Stimulated activated CD8-positive, alpha-beta memory T cell treated with anti-CD3 and anti-CD28 coated beads, Interleukin-4, amount 100 ng/mL, for 4 hours (primary cell): ENCODE results near the gene IL24.
"Not testable (repeated sequence)": the region's sequence is repeated elsewhere in the genome, so short reads cannot be mapped to it uniquely, and the experiment has no call there.

Experiments used
- DNase-seq, 2 donors: peaks; one replicate each; pipeline ENCODE4 v3.0.0-alpha.2; 2020; ENCODE audit warnings: low read depth in 2 of 2, low spot score in 1 of 2

Gene IL24

DNA sequence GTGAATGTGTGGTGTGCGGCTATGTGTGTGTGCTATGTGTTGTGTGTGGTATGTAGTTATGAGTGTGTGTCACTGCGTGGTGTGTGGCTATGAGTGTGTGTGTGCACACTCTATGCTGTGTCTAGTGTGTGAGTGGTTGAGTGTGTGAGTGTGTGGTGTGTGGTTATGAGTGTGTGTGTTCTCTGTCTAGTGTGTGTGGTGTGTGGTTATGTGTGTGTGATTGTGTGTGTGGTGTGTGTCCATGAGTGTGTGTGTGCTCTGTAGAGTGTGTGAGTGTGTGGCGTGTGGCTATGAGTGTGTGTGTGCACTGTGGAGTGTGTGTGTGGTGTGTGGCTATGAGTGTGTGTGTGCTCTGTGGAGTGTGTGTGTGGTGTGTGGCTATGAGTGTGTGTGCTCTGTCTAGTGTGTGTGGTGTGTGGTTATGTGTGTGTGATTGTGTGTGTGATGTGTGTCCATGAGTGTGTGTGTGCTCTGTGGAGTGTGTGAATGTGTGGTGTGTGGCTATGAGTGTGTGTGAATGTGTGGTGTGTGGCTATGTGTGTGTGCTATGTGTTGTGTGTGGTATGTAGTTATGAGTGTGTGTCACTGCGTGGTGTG, 26.8 kb downstream of the IL24 start:
- not testable (repeated sequence) for DNase-seq

DNA sequence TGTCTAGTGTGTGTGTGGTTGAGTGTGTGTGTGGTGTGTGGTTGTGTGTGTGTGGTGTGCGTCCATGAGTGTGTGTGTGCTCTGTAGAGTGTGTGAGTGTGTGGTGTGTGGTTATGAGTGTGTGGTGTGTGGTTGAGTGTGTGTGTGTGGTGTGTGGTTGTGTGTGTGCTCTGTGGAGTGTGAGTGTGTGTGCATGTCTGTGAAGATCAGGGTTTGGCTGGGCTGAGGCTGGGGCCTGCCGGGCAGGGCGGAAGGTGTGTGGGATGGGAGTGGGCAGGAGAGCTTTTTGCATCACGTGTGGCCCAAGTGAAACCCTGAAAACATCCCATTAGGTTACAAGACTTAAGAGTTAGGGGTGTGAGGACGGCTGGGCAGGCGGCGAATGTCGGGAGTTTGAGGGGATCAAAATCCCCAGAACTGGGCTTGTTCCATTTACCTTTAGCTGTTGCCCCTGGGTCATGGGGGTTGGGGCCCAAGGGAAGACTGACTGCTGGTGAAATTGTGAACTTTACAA, 27.4 kb downstream of the IL24 start:
- peak in 1 of 2 donors; percentile 18 for DNase-seq

DNA sequence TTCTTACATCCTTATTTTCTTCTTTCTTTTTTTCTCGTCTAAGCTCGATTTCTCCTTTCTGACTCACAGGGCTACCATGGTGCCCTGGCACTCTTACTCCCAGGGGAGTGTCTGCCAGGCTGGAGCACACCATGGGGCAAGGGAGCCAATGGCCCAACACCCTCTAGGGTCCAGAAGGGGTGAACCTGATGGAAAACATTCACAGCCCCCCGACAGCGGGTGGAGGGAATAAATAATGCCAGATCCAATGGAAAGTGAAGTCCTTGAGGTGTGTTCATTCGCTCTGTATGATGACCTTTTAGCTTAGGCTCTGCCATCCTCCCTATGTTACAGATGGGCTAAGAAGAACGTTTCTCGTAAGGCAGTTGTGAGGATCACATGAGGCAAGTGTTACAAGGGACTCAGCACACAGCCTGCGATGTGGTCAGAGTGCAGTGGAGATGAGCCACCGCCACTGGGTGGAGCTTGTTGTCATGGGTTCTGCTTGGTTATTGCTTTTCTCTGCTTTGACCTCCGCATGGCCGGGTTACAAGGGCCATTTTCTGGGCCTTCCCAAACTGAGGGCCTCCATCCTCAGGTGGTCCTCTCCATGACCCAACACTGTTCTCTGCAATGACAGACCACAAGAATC, 28.0 kb downstream of the IL24 start:
- peak in 1 of 2 donors; percentile 51 for DNase-seq

DNA sequence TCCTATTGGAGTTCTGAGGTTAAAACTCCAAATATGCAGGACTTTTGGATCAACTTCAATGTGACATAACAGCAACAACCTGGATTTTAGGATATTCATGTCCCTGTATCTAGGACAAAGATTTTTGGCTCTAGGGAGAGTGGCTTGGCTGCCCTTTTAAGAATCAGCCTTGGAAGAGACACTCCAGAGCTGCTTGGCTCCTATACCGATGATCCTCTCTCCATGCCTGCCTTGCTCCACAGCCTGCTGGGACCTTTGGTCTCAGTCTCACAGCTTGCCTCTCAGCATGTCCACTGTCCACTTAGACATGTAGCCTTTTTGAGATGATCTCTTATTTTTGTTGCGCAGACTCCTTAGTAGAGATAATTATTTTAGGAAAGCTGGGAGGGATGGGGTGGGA, 29.0 kb downstream of the IL24 start:
- DNase-seq: no peak

DNA sequence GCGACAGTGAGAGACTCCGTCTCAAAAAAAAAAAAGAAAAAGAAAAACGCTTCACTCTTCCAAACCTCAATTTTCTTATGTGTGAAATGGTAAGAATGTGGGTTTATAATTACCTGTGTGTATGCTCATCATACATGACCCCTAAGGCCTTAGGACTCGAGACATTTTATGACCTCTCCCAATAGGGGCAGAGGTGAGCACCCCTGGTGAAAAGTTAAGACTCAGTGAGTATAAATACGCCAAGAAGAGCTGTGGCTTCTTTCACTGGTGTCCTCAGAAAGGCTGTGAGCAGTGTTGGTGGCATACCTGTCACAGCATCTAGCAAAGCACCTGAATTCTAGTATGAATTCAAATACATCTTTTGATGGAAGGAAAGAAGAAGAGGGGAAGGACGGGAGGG, 32.3 kb downstream of the IL24 start:
- DNase-seq: no peak

DNA sequence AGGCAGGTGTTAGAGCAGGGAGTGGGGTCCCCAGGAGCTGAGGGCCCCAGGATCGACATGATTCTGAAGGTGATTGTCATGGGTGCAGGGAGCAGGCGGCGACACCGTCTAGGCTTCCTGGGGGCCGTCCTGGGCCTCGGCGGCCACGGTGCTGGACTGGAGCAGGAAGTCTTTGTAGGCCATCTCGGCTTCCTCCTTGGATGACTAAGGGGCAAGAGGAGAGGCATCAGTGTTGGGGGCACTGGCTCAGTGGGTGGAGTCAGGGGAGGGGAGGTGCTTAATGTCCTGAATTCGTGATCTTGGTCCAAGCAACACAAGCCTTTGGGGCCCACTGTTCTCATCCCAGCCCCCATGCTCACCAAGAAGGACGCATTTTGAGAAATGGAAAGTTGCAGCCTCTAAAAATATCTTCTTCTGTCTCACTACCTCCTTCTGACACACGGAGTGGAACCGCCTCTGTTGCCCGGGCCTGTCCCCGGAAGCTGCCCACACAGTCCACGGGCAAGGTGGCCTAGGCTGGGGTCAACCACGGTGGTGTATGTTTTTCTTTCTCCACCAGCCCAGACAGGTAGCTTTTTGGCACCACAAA, 33.1 kb downstream of the IL24 start:
- peak in 1 of 2 donors; percentile 30 for DNase-seq

DNA sequence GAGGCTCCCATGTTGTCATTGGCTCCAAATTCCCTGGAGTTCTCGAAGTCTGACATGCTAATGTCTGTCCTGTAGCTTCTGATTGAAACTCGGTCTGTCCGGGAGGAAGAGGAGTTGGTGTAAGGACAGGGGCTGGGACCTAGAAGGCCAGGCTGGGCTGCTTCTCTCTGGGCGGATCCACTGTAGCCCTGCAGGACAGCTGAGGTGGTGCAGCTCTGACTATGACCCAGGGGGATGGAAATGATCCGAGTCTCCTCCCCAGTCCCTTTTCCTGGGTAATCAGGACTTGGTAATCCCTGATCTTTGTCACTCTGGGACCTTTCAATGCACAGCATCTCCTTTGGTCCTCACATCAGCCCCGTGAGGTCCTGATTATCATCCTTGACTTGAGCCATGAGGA, 34.5 kb downstream of the IL24 start:
- no peak for DNase-seq

DNA sequence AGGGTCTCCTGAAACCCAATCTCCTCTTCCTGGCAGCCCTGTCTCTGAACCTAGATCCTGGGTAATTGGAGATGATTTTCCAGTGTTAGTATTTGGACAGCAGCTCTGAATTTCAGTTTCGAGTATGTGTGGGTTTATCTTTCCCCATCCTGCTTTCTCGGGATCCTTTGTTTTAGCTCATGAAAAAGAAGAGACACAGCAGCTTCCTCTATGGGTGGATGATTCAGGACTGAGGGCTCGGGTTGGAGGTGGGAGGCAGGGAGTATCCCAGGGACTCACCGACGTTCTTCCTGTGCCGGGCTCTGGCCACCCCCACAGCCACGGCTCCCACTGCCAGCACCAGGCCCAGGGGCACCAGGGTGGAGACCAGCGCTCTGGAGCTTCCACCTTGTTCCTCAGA, 34.9 kb downstream of the IL24 start:
- no peak for DNase-seq

DNA sequence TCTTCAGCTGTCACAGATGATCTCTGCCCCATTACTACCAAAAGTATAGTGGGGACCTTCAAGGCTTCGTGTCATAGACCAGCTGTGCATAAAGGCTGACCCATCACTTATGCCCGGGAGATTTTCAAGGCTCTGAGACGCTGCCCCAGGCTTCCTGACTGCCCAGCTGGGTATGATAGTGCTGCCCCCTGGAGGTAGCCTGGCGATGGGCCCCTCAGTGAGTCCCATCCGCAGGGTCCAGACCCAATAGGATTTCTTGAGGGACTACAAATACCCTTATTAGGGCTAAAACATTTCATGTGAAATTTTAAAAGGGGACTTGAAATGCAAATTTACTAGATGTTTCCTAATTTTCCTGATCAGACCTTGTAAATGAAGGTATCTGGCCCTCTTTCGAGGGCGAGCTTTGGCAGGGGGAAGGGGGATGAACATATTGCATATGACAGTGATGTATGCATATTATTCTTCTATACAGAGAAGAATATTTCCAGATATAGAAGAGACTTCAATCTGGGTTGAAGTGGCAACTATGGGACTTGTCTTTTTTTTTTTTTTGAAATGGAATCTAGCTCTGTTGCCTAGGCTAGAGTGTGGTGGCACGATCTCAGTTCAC, 36.2 kb downstream of the IL24 start:
- peak; percentile 44 to 58 for DNase-seq

DNA sequence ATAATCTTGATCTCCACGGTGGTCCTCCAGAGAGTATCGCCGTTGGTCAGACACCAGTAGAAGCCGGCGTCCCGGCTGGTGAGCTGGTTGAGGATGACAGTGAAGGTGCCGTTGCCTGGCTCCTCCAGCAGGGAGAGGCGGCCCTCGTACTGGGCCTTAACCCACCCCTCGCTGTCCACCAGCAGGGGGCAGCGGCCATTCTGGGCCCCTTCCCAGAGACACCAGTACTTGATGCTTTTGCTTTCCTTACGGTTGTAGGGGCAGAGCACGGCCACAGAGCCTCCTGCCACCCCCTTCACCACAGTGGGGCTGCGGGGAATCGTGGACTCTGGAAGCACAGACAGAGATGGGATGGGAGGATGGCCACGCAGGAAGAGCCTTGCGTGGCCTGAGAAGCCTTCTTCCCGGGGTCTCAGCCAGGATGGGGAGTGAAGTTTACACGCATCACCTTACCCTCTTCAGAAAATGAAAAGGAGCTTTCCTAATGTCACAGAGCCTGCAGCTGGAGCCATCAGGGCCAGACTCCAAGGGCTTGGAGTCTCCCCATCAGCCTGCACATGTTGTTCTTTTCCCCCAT, 38.3 kb downstream of the IL24 start:
- DNase-seq: no peak

DNA sequence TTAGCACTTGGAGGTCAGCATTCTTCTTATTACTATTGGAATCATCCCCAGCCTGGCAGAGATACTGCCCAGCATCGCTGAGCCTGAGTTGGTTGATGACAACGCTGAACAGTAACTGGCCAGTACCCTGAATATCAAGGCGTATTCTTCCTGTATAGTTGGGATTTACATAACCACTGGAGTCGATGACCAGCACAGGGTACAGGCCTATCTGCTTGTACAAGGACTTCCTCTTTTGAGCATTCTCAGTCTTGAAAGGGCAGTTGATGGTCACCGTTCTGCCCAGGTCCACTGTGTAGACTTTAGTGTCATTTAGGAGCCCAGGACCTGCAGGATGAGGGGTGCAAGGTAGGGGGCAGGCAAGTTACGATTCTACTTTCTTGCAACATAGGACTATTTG, 40.2 kb downstream of the IL24 start:
- no peak for DNase-seq

DNA sequence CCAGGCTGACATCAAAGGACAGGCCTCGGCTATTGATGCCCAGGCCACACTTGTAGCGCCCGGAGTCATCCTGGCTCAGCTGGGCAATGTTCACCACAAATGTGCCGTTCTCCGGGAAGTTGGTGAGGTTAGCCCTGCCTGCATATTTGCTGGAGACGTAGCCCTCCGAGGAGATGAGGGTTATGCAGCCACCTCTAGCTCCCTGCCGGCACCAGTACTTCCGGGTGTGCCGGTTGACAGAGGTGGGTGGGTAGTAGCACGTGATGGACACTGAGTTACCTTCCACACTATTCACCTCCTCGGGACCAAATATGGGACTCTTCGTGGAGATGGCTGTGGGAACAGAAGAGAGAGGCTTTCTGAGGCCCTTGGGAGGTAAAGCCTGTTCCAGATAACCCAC, 41.9 kb downstream of the IL24 start:
- no peak for DNase-seq

DNA sequence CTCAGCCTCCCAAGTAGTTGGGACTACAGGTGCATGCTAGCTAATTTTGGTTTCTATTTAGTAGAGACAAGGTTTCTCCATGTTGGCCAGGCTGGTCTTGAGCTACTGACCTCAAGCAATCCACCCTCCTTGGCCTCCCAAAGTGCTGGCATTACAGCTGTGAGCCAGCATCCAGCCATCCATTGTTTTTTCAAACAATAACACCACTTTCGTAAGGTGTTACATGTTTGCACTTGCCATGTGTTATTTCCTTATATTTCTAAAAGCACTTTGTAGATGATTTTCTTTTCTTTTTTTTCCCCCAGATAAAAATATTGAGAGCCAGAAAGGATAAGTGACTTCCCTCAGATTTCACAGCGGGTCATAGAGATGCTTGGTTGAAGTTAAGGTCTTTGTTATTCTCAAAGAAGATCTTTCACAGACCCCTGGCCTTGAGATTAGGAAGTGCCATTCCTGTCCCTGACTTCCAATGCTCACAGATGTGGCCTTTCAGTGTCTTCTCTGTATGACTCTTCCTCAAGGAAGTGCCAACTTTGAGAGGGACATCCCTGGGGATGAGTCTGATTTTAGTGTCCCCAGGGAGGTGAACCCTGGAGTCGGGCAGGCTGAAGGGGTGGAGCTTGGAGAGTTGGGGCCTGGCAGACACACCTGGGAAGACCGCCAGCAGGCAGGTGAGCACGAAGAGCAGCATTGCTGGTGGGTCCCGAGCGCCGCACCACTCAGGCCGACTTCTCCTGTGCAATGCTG, 42.8 kb downstream of the IL24 start:
- DNase-seq: no peak

DNA sequence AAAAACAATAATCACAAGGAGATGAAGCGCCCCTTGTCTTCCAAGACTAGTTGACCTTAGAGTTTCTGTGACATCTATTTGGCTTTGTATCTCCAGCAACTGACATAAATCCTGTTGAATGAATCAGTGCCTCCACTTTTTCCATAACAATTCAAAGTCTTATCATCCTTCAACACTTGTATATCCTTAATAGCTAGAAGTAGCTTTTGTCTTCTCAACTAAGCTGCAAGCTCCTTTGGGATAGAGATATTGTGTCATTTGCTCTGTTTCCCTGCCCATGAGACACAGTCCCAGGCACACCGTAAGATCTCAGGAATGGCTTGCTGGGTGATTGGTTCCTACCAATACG, 43.3 kb downstream of the IL24 start:
- DNase-seq: no peak

DNA sequence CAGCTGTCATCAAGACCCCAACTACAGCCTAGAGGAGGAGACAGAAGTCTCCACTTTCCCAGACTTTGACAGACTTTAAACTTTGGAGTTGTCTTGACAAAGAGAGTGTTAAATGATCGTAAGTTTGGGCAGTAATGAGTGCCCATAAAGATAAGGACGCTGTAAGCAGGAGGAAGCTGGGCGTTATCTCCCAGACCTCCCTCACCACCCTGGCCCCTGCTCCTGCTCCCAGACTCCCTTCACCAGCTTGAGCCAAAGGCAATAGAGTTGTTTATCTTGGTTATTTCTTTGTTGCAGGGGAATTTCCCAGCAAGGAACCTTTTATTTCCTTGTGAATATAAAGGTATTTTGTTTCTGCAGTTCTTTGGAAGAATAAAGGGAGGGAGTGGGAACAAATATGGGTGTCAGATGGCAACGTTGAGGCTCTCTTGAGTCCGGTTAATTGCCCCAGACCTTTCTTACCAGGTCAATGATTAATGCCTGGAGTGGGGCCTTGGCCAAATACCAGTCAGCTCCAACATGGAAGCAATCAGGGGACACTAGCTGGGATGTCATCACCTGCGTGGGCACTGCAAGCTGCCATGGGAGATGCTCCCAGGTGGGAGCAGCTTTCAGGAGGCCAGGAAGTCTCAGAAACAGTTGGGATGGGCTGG, 44.6 kb downstream of the IL24 start:
- no peak for DNase-seq

DNA sequence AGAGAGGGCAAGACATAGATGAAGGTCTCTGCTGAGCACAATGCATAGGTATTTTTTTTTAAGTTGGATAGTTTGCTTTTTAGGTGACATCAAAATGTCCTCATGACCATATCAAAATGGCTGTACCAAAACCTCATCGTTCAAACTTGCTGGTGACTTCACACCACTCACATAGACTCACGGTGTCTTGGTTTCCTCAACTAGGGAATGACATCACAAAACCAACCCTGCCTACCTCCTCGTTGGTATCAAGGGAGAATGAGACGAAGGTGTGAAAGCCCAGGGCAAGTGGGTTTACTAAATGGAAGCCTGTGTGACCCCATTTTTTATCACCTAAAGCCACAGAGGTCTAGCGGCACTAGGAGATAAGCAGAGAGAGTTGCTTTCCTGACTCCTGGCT, 47.5 kb downstream of the IL24 start:
- no peak for DNase-seq

DNA sequence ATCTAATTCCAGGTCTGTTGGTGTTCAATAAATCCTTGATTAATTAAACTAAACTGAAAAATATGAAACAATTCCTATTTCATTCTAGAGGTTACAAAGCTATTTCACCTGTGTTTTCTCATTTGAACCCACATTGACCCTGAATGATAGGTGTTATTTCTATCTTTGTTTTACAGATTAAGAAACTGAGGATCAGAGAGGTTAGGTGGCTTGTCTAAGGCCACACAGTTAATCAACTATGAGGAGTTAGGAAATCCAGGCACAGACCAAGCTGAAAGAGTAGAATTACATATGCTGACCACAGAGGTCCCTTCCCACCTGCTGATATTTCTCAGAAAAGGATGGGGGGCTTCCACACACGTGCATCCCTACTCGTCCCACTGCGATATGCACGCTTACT, 48.5 kb downstream of the IL24 start:
- DNase-seq: no peak

DNA sequence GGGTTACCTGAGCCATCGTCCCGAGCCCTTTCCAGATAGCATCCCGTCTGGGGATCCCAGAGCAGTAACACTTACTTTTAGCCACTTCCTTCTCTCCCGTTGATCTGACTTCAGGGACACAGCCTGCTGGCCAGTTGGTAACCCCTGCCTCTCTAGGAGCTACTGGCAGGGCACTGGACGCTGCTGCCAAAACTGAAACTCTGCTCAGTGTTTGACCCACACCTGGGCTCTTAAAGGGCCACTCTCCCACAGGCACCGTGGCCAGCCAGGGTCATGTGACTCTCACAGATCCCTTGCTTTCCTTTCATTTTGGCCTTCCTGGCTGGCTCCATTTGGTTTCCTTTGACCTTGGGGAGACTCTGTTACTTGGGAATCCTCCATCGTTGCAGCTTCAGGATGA, 49.0 kb downstream of the IL24 start, which contains the start of gene PIGR:
Gene PIGR, minus strand, starts transcription at position 206 of the 400 bp plus-strand sequence. CDS start 5,935 bp downstream, outside the sequence.
- DNase-seq: no peak

DNA sequence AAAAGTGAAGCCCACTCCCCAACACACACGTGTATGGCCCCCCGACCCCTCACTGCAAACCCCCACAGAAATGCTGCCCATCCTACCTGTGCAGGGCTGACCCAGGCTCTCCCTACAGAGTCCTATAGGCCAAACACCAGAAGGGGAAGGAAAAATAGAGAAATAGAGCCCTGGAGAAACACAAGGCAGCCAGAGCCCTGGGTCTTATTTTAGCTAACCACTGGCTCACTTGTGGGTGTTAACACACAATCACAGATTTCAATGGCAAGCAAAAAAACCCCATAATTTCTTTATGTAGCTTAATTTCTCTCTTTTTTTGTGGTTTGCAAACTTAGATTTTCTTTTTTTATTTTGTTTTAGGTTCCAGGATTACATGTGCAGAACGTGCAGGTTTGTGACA, 50.0 kb downstream of the IL24 start:
- DNase-seq: no peak

DNA sequence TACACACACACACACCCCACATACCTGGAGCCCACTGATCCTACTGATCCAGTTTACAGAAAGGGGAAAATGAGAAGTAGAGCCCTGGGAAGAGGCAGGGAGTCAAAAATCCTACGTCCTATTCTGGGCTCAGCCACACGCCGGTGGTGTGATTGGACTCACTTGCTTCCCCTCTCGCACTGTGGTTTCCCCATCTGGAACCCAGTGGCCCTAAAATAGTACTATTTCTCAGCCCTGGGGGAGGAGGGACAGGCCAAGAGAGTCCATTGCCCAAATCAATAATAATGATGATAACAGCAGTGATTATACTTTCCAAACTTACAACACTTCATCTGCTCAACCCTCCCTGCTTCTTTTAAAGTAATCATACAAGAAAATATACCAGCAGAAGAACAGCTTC, 52.0 kb downstream of the IL24 start:
- no peak for DNase-seq

DNA sequence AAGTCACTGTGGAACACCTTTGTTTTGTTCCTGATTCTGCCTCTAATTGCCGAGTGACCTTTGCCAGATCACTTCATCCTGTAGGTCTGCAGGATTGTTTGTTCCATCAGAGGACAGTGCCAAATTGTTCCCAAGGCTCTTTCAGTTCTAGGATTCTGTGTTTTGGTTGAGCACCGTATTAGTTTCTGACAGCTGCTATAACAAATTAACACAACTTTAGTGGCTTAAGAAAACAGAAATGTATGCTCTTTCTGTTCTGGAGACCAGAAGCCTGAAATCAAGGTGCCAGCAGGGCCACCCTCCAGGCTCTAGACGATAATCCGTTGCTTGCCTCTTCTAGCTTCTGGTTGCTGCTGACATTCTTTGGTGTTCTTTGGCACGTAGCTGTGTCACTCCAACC, 52.4 kb downstream of the IL24 start:
- DNase-seq: no peak
